Fibroblast of villous mesenchyme (primary cell): ENCODE data around the gene NCAPD2. TPM values are rescaled to one million over a fixed set of nuclear protein-coding genes. Genes with fewer than 3 reads are reported as not detected.

Experiments used
- DNase-seq: peaks from one replicate; pipeline ENCODE4 v3.0.0-alpha.2; 2010; ENCODE audit warnings: low read depth
- H3K4me3 ChIP-seq: 2 replicates; pipeline ENCODE4 v1.5.1; 2011; ENCODE audit warnings: low read depth, mild to moderate bottlenecking, low read length
- CTCF ChIP-seq: IDR thresholded peaks from 2 replicates; pipeline ENCODE4 v1.5.1; 2012; ENCODE audit warnings: low read depth, mild to moderate bottlenecking, low read length; ENCODE audit not compliant: insufficient read depth
- total RNA-seq: library from RNA; depleted of rRNA; stranded (reverse); fragments of >200 nt; gene quantifications from 2 replicates; pipeline ENCODE4 v1.2.3, GENCODE V29; 2012

The NCAPD2 gene
- total RNA-seq, 1 donor = 52.7 TPM

- no peak for TF ChIP-seq CTCF
- H3K4me3 ChIP-seq = peak overlapping the region; percentile 88
- DNase-seq = no peak
Observed at GRCh38 chr12:6567112-6567670, 73.3 kb downstream of the NCAPD2 start.

- no peak for TF ChIP-seq CTCF
- no peak for DNase-seq
- H3K4me3 ChIP-seq = no peak overlapping the region
Observed at GRCh38 chr12:6569312-6569711, 75.4 kb downstream of the NCAPD2 start.

GRCh38 chr12:6569786-6570185 lies 75.9 kb downstream of the NCAPD2 start:
- TF ChIP-seq CTCF = no peak
- no peak overlapping the region for H3K4me3 ChIP-seq
- DNase-seq = no peak

- peak; percentile 44 for DNase-seq
- peak; percentile 56 for TF ChIP-seq CTCF
- no peak overlapping the region for H3K4me3 ChIP-seq
Observed at GRCh38 chr12:6570264-6570887, 76.5 kb downstream of the NCAPD2 start.

GRCh38 chr12:6573001-6573400 lies 79.1 kb downstream of the NCAPD2 start:
- no peak for TF ChIP-seq CTCF
- H3K4me3 ChIP-seq = no peak overlapping the region
- no peak for DNase-seq

- no peak for TF ChIP-seq CTCF
- DNase-seq = no peak
- H3K4me3 ChIP-seq = no peak overlapping the region
Observed at GRCh38 chr12:6574576-6575295, 80.8 kb downstream of the NCAPD2 start.
